Activated CD8-positive, alpha-beta memory T cell treated with anti-CD3 and anti-CD28 coated beads for 48 hours (primary cell): ENCODE results near the gene RTP5.
"Not testable (repeated sequence)": the region's sequence is repeated elsewhere in the genome, so short reads cannot be mapped to it uniquely, and the experiment has no call there.

Experiments
- DNase-seq, 3 experiments: peaks; one replicate each; pipeline ENCODE4 v3.0.0-alpha.2; 2020; ENCODE audit warnings: low read depth in 2 of 3, low spot score in 2 of 3

RTP5 gene

GRCh38 chr2:241901500-241902351, 32.2 kb downstream of the RTP5 start:
- DNase-seq, result no peak

- DNase-seq, result no peak
Observed at GRCh38 chr2:241902357-241902991, 32.9 kb downstream of the RTP5 start.

GRCh38 chr2:241903121-241904010, 33.8 kb downstream of the RTP5 start:
- DNase-seq, result no peak

- no peak for DNase-seq
Observed at GRCh38 chr2:241904011-241904718, 34.6 kb downstream of the RTP5 start.

GRCh38 chr2:241904791-241905710, 35.5 kb downstream of the RTP5 start:
- DNase-seq, result no peak

- DNase-seq, result no peak
Observed at GRCh38 chr2:241905716-241906377, 36.3 kb downstream of the RTP5 start.

GRCh38 chr2:241906378-241906770, 36.8 kb downstream of the RTP5 start:
- DNase-seq, result not testable (repeated sequence)

- no peak for DNase-seq
Observed at GRCh38 chr2:241906826-241907570, 37.5 kb downstream of the RTP5 start.

- not testable (repeated sequence) for DNase-seq
Observed at GRCh38 chr2:241907831-241908230, 38.3 kb downstream of the RTP5 start.

- no peak for DNase-seq
Observed at GRCh38 chr2:241908686-241909420, 39.3 kb downstream of the RTP5 start.

- DNase-seq, result no peak
Observed at GRCh38 chr2:241909769-241910168, 40.2 kb downstream of the RTP5 start.

GRCh38 chr2:241910604-241911520, 41.3 kb downstream of the RTP5 start:
- no peak for DNase-seq

- DNase-seq, result no peak
Observed at GRCh38 chr2:241911551-241911950, 42.0 kb downstream of the RTP5 start.

- DNase-seq, result no peak
Observed at GRCh38 chr2:241912021-241912555, 42.6 kb downstream of the RTP5 start.

- no peak for DNase-seq
Observed at GRCh38 chr2:241913703-241914102, 44.2 kb downstream of the RTP5 start.

GRCh38 chr2:241914542-241914941, 45.0 kb downstream of the RTP5 start:
- DNase-seq, result no peak

GRCh38 chr2:241921631-241922030, 52.1 kb downstream of the RTP5 start:
- DNase-seq, result not testable (repeated sequence)
